Activated gamma-delta T cell treated with anti-CD3 and anti-CD28 coated beads, Interleukin-2, amount 50 U/mL, for 16 hours (primary cell): ENCODE results near the gene DNAH5.
"Not testable (repeated sequence)": the region's sequence is repeated elsewhere in the genome, so short reads cannot be mapped to it uniquely, and the experiment has no call there.

Experiments
- DNase-seq: peaks from one replicate; pipeline ENCODE4 v3.0.0-alpha.2; 2020; ENCODE audit warnings: low read depth

Gene DNAH5

GRCh38 chr5:13944560-13945199 is at the start of gene DNAH5:
DNAH5 (minus strand) TSS chr5:13944688; CDS start chr5:13944438, 250 bp downstream.
- no peak for DNase-seq

- DNase-seq = no peak
These were observed 49.4 kb upstream of the DNAH5 start for GRCh38 chr5:13993926-13994325.

GRCh38 chr5:13992795-13993194 is 48.3 kb upstream of the DNAH5 start:
- no peak for DNase-seq

GRCh38 chr5:13991365-13991764 is 46.9 kb upstream of the DNAH5 start:
- no peak for DNase-seq

- DNase-seq = no peak
These were observed 46.4 kb upstream of the DNAH5 start for GRCh38 chr5:13990896-13991295.

GRCh38 chr5:13989832-13990231 is 45.3 kb upstream of the DNAH5 start:
- DNase-seq = no peak

GRCh38 chr5:13987843-13988464 is 43.5 kb upstream of the DNAH5 start:
- no peak for DNase-seq

GRCh38 chr5:13985731-13986418 is 41.4 kb upstream of the DNAH5 start:
- no peak for DNase-seq

- DNase-seq = not testable (repeated sequence)
These were observed 40.4 kb upstream of the DNAH5 start for GRCh38 chr5:13984888-13985287.

GRCh38 chr5:13976867-13977830 is 32.7 kb upstream of the DNAH5 start:
- no peak for DNase-seq

- DNase-seq = no peak
These were observed 31.7 kb upstream of the DNAH5 start for GRCh38 chr5:13976223-13976622.

- DNase-seq = no peak
These were observed 30.8 kb upstream of the DNAH5 start for GRCh38 chr5:13975246-13975645.

- DNase-seq = no peak
These were observed 29.2 kb upstream of the DNAH5 start for GRCh38 chr5:13973724-13974123.

GRCh38 chr5:13972029-13972428 is 27.5 kb upstream of the DNAH5 start:
- no peak for DNase-seq

- no peak for DNase-seq
These were observed 12.7 kb upstream of the DNAH5 start for GRCh38 chr5:13957032-13957645.

- DNase-seq = no peak
These were observed 12.0 kb upstream of the DNAH5 start for GRCh38 chr5:13956471-13956870.

- DNase-seq = no peak
These were observed 11.4 kb upstream of the DNAH5 start for GRCh38 chr5:13955896-13956295.

GRCh38 chr5:13946111-13946510 is 1.6 kb upstream of the DNAH5 start:
- DNase-seq = no peak

GRCh38 chr5:13945271-13945670 is 783 bp upstream of the DNAH5 start:
- DNase-seq = no peak

GRCh38 chr5:13943676-13944075 is 812 bp downstream of the DNAH5 start:
- DNase-seq = no peak

GRCh38 chr5:13941468-13941867 is 3.0 kb downstream of the DNAH5 start:
- DNase-seq = no peak

- no peak for DNase-seq
These were observed 4.8 kb downstream of the DNAH5 start for GRCh38 chr5:13939638-13940037.
